ENCODE data around the gene TMEM250. TPM values are rescaled to one million over a fixed set of nuclear protein-coding genes. Genes with fewer than 3 reads are reported as not detected.

The TMEM250 gene
- total and polyA plus RNA-seq, 4 experiments from 2014 or later, result 46.7 to 67.3 (median 53.9) TPM

- Histone ChIP-seq H3K9me3 (ENCODE audit: control insufficient read depth in 1 of 2, low read length in 2 of 2) (no peaks in the 10 kb centered on the region), H3K27me3 (ENCODE audit: insufficient read depth, low read length) (no peaks in the 10 kb centered on the region), H3K27ac (ENCODE audit: low read depth, low read length) (no peak overlapping the region), H3K36me3 (ENCODE audit: insufficient read depth, low read length) (no peaks in the 10 kb centered on the region), H3K4me1 (ENCODE audit: insufficient read depth, low read length) (peaks cover 21% of the 10 kb centered on the region), H3K4me3 (ENCODE audit: low read length in 2 of 2) (no peak overlapping the region)
- no peaks in the 10 kb centered on the region for H3K27me3 Mint-ChIP-seq
- no peaks in the 10 kb centered on the region for H3K9me3 Mint-ChIP-seq
- intact Hi-C loops (cut with micrococcal nuclease), result no loop called here
- H3K4me3 Mint-ChIP-seq, result no peak overlapping the region
- H3K27ac Mint-ChIP-seq, result no peak overlapping the region
- no peak for DNase-seq
- ChIA-PET POLR2A (ENCODE audit: partially characterized antibody) (no interaction called here), CTCF (ENCODE audit: partially characterized antibody) (no interaction called here)
- peaks cover 0 to 5% of the 10 kb centered on the region in 2 donors for H3K36me3 Mint-ChIP-seq
- peaks cover 11 to 30% (median 21%) of the 10 kb centered on the region in 4 donors for H3K4me1 Mint-ChIP-seq
Observed at GRCh38 chr9:136085815-136086212, 32.9 kb downstream of the TMEM250 start.

GRCh38 chr9:136084063-136084944 is 34.4 kb downstream of the TMEM250 start:
- Histone ChIP-seq H3K36me3 (ENCODE audit: insufficient read depth, low read length) (no peaks in the 10 kb centered on the region), H3K4me1 (ENCODE audit: insufficient read depth, low read length) (peaks cover 9% of the 10 kb centered on the region), H3K27me3 (ENCODE audit: insufficient read depth, low read length) (no peaks in the 10 kb centered on the region), H3K27ac (ENCODE audit: low read depth, low read length) (no peak overlapping the region), H3K4me3 (ENCODE audit: low read length in 2 of 2) (no peak overlapping the region), H3K9me3 (ENCODE audit: control insufficient read depth in 1 of 2, low read length in 2 of 2) (no peaks in the 10 kb centered on the region)
- intact Hi-C loops (cut with micrococcal nuclease), result no loop called here
- no peak overlapping the region for H3K4me3 Mint-ChIP-seq
- no peaks in the 10 kb centered on the region for H3K27me3 Mint-ChIP-seq
- peaks cover 7 to 27% (median 17%) of the 10 kb centered on the region in 4 donors for H3K4me1 Mint-ChIP-seq
- ChIA-PET CTCF (ENCODE audit: partially characterized antibody) (no interaction called here), POLR2A (ENCODE audit: partially characterized antibody) (no interaction called here)
- peak overlapping the region in 1 of 7 donors; percentile 3 for H3K27ac Mint-ChIP-seq
- no peaks in the 10 kb centered on the region for H3K9me3 Mint-ChIP-seq
- peaks cover 0 to 5% of the 10 kb centered on the region in 2 donors for H3K36me3 Mint-ChIP-seq
- no peak for DNase-seq

GRCh38 chr9:136083558-136084062 is 35.1 kb downstream of the TMEM250 start:
- intact Hi-C loops (cut with micrococcal nuclease), result no loop called here
- no peak for DNase-seq
- Histone ChIP-seq H3K4me1 (ENCODE audit: insufficient read depth, low read length) (peaks cover 2% of the 10 kb centered on the region), H3K4me3 (ENCODE audit: low read length in 2 of 2) (no peak overlapping the region), H3K27ac (ENCODE audit: low read depth, low read length) (no peak overlapping the region), H3K27me3 (ENCODE audit: insufficient read depth, low read length) (no peaks in the 10 kb centered on the region), H3K36me3 (ENCODE audit: insufficient read depth, low read length) (no peaks in the 10 kb centered on the region), H3K9me3 (ENCODE audit: control insufficient read depth in 1 of 2, low read length in 2 of 2) (no peaks in the 10 kb centered on the region)
- ChIA-PET CTCF (ENCODE audit: partially characterized antibody) (no interaction called here), POLR2A (ENCODE audit: partially characterized antibody) (no interaction called here)
- Mint-ChIP-seq H3K4me3 (no peak overlapping the region), H3K36me3 (peaks cover 0 to 5% of the 10 kb centered on the region in 2 donors), H3K9me3 (no peaks in the 10 kb centered on the region), H3K4me1 (peaks cover 9 to 26% (median 17%) of the 10 kb centered on the region in 4 donors), H3K27ac (no peak overlapping the region), H3K27me3 (no peaks in the 10 kb centered on the region)

GRCh38 chr9:136082496-136083361 is 35.9 kb downstream of the TMEM250 start:
- Histone ChIP-seq H3K27me3 (ENCODE audit: insufficient read depth, low read length) (no peaks in the 10 kb centered on the region), H3K9me3 (ENCODE audit: control insufficient read depth in 1 of 2, low read length in 2 of 2) (no peaks in the 10 kb centered on the region), H3K4me1 (ENCODE audit: insufficient read depth, low read length) (no peaks in the 10 kb centered on the region), H3K4me3 (ENCODE audit: low read length in 2 of 2) (no peak overlapping the region), H3K27ac (ENCODE audit: low read depth, low read length) (no peak overlapping the region), H3K36me3 (ENCODE audit: insufficient read depth, low read length) (no peaks in the 10 kb centered on the region)
- DNase-seq, result no peak
- Mint-ChIP-seq H3K27me3 (no peaks in the 10 kb centered on the region), H3K4me3 (no peak overlapping the region), H3K27ac (peak overlapping the region in 2 of 7 donors; percentile 3 to 29), H3K36me3 (peaks cover 0 to 5% of the 10 kb centered on the region in 2 donors), H3K9me3 (no peaks in the 10 kb centered on the region), H3K4me1 (peaks cover 9 to 26% (median 17%) of the 10 kb centered on the region in 4 donors)
- POLR2A ChIA-PET (ENCODE audit: partially characterized antibody), result no interaction called here
- intact Hi-C loops (cut with micrococcal nuclease), result no loop called here
- CTCF ChIA-PET (ENCODE audit: partially characterized antibody), result no interaction called here

GRCh38 chr9:136081826-136082495 is 36.7 kb downstream of the TMEM250 start:
- no peak overlapping the region for H3K27ac ChIP-seq (ENCODE audit: low read depth, low read length)
- H3K9me3 Mint-ChIP-seq, result no peaks in the 10 kb centered on the region
- no peak for DNase-seq
- no peaks in the 10 kb centered on the region for H3K36me3 ChIP-seq (ENCODE audit: insufficient read depth, low read length)
- no peak overlapping the region for H3K4me3 ChIP-seq (ENCODE audit: low read length in 2 of 2)
- intact Hi-C loops (cut with micrococcal nuclease), result no loop called here
- no peaks in the 10 kb centered on the region for H3K27me3 ChIP-seq (ENCODE audit: insufficient read depth, low read length)
- H3K36me3 Mint-ChIP-seq, result peaks cover 0 to 5% of the 10 kb centered on the region in 2 donors
- H3K9me3 ChIP-seq (ENCODE audit: control insufficient read depth in 1 of 2, low read length in 2 of 2), result no peaks in the 10 kb centered on the region
- H3K4me3 Mint-ChIP-seq, result no peak overlapping the region
- ChIA-PET POLR2A (ENCODE audit: partially characterized antibody) (no interaction called here), CTCF (ENCODE audit: partially characterized antibody) (no interaction called here)
- no peaks in the 10 kb centered on the region for H3K27me3 Mint-ChIP-seq
- peaks cover 11 to 32% (median 18%) of the 10 kb centered on the region in 4 donors for H3K4me1 Mint-ChIP-seq
- H3K4me1 ChIP-seq (ENCODE audit: insufficient read depth, low read length), result no peaks in the 10 kb centered on the region
- H3K27ac Mint-ChIP-seq, result no peak overlapping the region

GRCh38 chr9:136081113-136081825 is 37.4 kb downstream of the TMEM250 start:
- H3K9me3 ChIP-seq (ENCODE audit: control insufficient read depth in 1 of 2, low read length in 2 of 2), result no peaks in the 10 kb centered on the region
- peaks cover 13 to 35% (median 18%) of the 10 kb centered on the region in 4 donors for H3K4me1 Mint-ChIP-seq

More at GRCh38 chr9:136081113-136081825, 37.4 kb downstream of the TMEM250 start:
- Mint-ChIP-seq H3K4me3 (no peak overlapping the region), H3K36me3 (peaks cover 0 to 5% of the 10 kb centered on the region in 2 donors), H3K9me3 (no peaks in the 10 kb centered on the region), H3K27me3 (no peaks in the 10 kb centered on the region), H3K27ac (no peak overlapping the region)
- H3K4me1 ChIP-seq (ENCODE audit: insufficient read depth, low read length), result peaks cover 2% of the 10 kb centered on the region
- no peak overlapping the region for H3K4me3 ChIP-seq (ENCODE audit: low read length in 2 of 2)
- H3K27me3 ChIP-seq (ENCODE audit: insufficient read depth, low read length), result no peaks in the 10 kb centered on the region
- ChIA-PET POLR2A (ENCODE audit: partially characterized antibody) (no interaction called here), CTCF (ENCODE audit: partially characterized antibody) (no interaction called here)
- intact Hi-C loops (cut with micrococcal nuclease), result no loop called here
- H3K36me3 ChIP-seq (ENCODE audit: insufficient read depth, low read length), result no peaks in the 10 kb centered on the region
- no peak for DNase-seq
- no peak overlapping the region for H3K27ac ChIP-seq (ENCODE audit: low read depth, low read length)

Data from CD4-positive, alpha-beta memory T cell (primary cell).